K562 (cell line): ENCODE results near the gene XPC. TPM values are rescaled to one million over a fixed set of nuclear protein-coding genes. Genes with fewer than 3 reads are reported as not detected.
A peak's percentile ranks its signal among the peaks of the same experiment; 100 is the strongest.

ENCODE experiments used
- CHD1 ChIP-seq: fragments of 200-600 bp; sonication (generic); IDR thresholded peaks from one replicate; pipeline ENCODE4 v1.6.1; 2012; ENCODE audit warnings: mild to moderate bottlenecking, moderate library complexity, low read length, inconsistent platforms
- CHD2 ChIP-seq: IDR thresholded peaks from 2 replicates; pipeline ENCODE4 v1.6.1; 2011; ENCODE audit warnings: low read depth, low read length
- CSDE1 ChIP-seq, 2 experiments: fragments of 450-650 bp; IDR thresholded peaks; 2 replicates each; pipeline ENCODE4 v1.6.1; 2016; ENCODE audit warnings: mild to moderate bottlenecking in 1 of 2
- CTBP1 ChIP-seq: fragments of 450-650 bp; IDR thresholded peaks from 2 replicates; pipeline ENCODE4 v1.6.1; 2016; ENCODE audit warnings: borderline replicate concordance
- DACH1 ChIP-seq: fragments of 450-650 bp; IDR thresholded peaks from 2 replicates; pipeline ENCODE4 v1.6.1; 2018; ENCODE audit not compliant: partially characterized antibody
- MIER1 ChIP-seq: fragments of 450-650 bp; IDR thresholded peaks from 2 replicates; pipeline ENCODE4 v1.6.1; 2016; ENCODE audit warnings: antibody characterized with exemption, mild to moderate bottlenecking, low read depth
- MYC ChIP-seq, 2 experiments: fragments of 250-450 bp in 1 of 2; sonication (Bioruptor Pico) in 1 of 2; IDR thresholded peaks; 2 replicates each; pipeline versions ENCODE4 v1.5.1 to v1.6.1; 2012 to 2021; ENCODE audit warnings: low read depth in 2 of 2, borderline replicate concordance in 1 of 2, improper control_type of control experiment in 1 of 2, low read length in 1 of 2, mild to moderate bottlenecking in 1 of 2, moderate library complexity in 1 of 2
- MYNN ChIP-seq, 2 experiments: sonication (generic); formaldehyde crosslinking in 1 of 2; IDR thresholded peaks; 2 replicates each; pipeline versions ENCODE4 v1.5.0 to v1.6.1; 2016 to 2020; ENCODE audit warnings: antibody characterized with exemption in 1 of 2, missing genetic modification reagents in 1 of 2
- NCOA4 ChIP-seq: fragments of 450-650 bp; IDR thresholded peaks from 2 replicates; pipeline ENCODE4 v1.6.1; 2018; ENCODE audit warnings: mild to moderate bottlenecking; ENCODE audit not compliant: partially characterized antibody
- NFE2 ChIP-seq: IDR thresholded peaks from 2 replicates; pipeline ENCODE4 v1.6.1; 2014; ENCODE audit warnings: antibody characterized with exemption, low read depth
- PTTG1 ChIP-seq: fragments of 450-650 bp; IDR thresholded peaks from 2 replicates; pipeline ENCODE4 v1.6.1; 2016; ENCODE audit warnings: low read depth, mild to moderate bottlenecking, missing genetic modification characterization, missing compliant biosample characterization
- RBM22 ChIP-seq: fragments of 200-400 bp; formaldehyde crosslinking; IDR thresholded peaks from 2 replicates; pipeline ENCODE4 v1.6.1; 2018; ENCODE audit warnings: low read length, low read depth; ENCODE audit not compliant: poor library complexity, severe bottlenecking
- SNIP1 ChIP-seq: fragments of 450-650 bp; IDR thresholded peaks from 2 replicates; pipeline ENCODE4 v1.7.1; 2017; ENCODE audit warnings: low read depth, mild to moderate bottlenecking
- TAL1 ChIP-seq: fragments of 450-650 bp; IDR thresholded peaks from 2 replicates; pipeline ENCODE4 v1.6.1; 2016; ENCODE audit warnings: mild to moderate bottlenecking
- ZNF174 ChIP-seq: fragments of 250-450 bp; sonication (Bioruptor Pico); IDR thresholded peaks from 2 replicates; pipeline ENCODE4 v1.4.0; 2020; ENCODE audit warnings: mild to moderate bottlenecking
- ZNF511 ChIP-seq: sonication (generic); formaldehyde crosslinking; IDR thresholded peaks from 2 replicates; pipeline ENCODE4 v1.8.0; 2022; ENCODE audit warnings: mild to moderate bottlenecking, missing genetic modification reagents
- polyA plus RNA-seq, 8 experiments: library from polyadenylated mRNA; depleted of rRNA in 4 of 8; stranded (reverse) in 5 of 8; unstranded in 3 of 8; fragments of >200 nt; fragmentation: Nextera tagmentation in 2 of 8; fragmentation: Illumina TruSeq in 1 of 8; extraction: Ambion mirVana in 2 of 8; extraction: Trizol in 1 of 8; gene quantifications; 2 replicates each; pipeline versions ENCODE4 v1.2.1 to v1.2.3, GENCODE V29; 2011 to 2014; ENCODE audit warnings: inconsistent platforms in 1 of 8, missing spikeins in 1 of 8
- total RNA-seq, 7 experiments: library from RNA; depleted of rRNA in 6 of 7; stranded (reverse); fragments of >200 nt in 6 of 7; fragmentation: Illumina TruSeq in 2 of 7; extraction: Trizol in 2 of 7; gene quantifications; 2 replicates each; pipeline versions ENCODE4 v1.2.1 to v1.2.3, GENCODE V29; 2011 to 2021; ENCODE audit warnings: low replicate concordance in 1 of 7
- TF ChIP-seq, protein P1 (sequence below): fragments of 250-450 bp; sonication (Bioruptor Pico); IDR thresholded peaks from 2 replicates; pipeline ENCODE4 v1.5.0; 2020; ENCODE audit warnings: mild to moderate bottlenecking, borderline replicate concordance
- TF ChIP-seq, protein P2 (sequence below): fragments of 250-450 bp; sonication (Bioruptor Pico); IDR thresholded peaks from 2 replicates; pipeline ENCODE4 v1.8.0; 2021; ENCODE audit warnings: borderline replicate concordance, mild to moderate bottlenecking, moderate library complexity; ENCODE audit not compliant: poor library complexity, severe bottlenecking
- TF ChIP-seq, protein P3 (sequence below): fragments of 250-450 bp; sonication (Bioruptor Pico); IDR thresholded peaks from 2 replicates; pipeline ENCODE4 v1.5.1; 2021; ENCODE audit warnings: mild to moderate bottlenecking

XPC gene
- total and polyA plus RNA-seq, 9 of the 15 experiments (the other 6 are each of a cell fraction or from before 2014, with no cell fraction given), result 3.8 to 54.7 (median 41.3) TPM

GRCh38 chr3:14124615-14125192, 53.7 kb downstream of the XPC start, which contains the start of the genes CHCHD4 and TMEM43 (continued):
- TF ChIP-seq, protein P1, sequence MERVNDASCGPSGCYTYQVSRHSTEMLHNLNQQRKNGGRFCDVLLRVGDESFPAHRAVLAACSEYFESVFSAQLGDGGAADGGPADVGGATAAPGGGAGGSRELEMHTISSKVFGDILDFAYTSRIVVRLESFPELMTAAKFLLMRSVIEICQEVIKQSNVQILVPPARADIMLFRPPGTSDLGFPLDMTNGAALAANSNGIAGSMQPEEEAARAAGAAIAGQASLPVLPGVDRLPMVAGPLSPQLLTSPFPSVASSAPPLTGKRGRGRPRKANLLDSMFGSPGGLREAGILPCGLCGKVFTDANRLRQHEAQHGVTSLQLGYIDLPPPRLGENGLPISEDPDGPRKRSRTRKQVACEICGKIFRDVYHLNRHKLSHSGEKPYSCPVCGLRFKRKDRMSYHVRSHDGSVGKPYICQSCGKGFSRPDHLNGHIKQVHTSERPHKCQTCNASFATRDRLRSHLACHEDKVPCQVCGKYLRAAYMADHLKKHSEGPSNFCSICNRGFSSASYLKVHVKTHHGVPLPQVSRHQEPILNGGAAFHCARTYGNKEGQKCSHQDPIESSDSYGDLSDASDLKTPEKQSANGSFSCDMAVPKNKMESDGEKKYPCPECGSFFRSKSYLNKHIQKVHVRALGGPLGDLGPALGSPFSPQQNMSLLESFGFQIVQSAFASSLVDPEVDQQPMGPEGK, result no peak
- no peak for TF ChIP-seq MIER1
- TF ChIP-seq NCOA4, result no peak
- TF ChIP-seq, protein P2, sequence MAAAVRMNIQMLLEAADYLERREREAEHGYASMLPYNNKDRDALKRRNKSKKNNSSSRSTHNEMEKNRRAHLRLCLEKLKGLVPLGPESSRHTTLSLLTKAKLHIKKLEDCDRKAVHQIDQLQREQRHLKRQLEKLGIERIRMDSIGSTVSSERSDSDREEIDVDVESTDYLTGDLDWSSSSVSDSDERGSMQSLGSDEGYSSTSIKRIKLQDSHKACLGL (CRISPR knock-in tag), result peak; percentile 17
- peak; percentile 63 for TF ChIP-seq CTBP1
- no peak for TF ChIP-seq TAL1
- TF ChIP-seq, protein P3, sequence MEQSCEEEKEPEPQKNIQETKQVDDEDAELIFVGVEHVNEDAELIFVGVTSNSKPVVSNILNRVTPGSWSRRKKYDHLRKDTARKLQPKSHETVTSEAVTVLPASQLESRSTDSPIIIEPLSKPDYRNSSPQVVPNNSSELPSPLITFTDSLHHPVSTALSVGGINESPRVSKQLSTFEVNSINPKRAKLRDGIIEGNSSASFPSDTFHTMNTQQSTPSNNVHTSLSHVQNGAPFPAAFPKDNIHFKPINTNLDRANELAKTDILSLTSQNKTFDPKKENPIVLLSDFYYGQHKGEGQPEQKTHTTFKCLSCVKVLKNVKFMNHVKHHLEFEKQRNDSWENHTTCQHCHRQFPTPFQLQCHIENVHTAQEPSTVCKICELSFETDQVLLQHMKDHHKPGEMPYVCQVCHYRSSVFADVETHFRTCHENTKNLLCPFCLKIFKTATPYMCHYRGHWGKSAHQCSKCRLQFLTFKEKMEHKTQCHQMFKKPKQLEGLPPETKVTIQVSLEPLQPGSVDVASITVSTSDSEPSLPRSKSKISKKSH (CRISPR knock-in tag), result no peak
- TF ChIP-seq MYC (IDR thresholded peaks at IDR 0.05; ENCODE audit: low read depth, low read length), result no peak
- TF ChIP-seq MYC (CRISPR knock-in tag; IDR thresholded peaks at IDR 0.05; ENCODE audit: borderline replicate concordance, low read depth), result no peak
- peak; percentile 71 for TF ChIP-seq CHD2
- TF ChIP-seq RBM22, result no peak
- no peak for TF ChIP-seq SNIP1
- no peak; the same call in 1 of the 2 replicates for TF ChIP-seq NFE2
- no peak for TF ChIP-seq CHD1
- TF ChIP-seq MYNN (IDR thresholded peaks at IDR 0.05), result 0 out of 2 replicates have a peak, but pooled peaks have one; percentile 9
- no peak for TF ChIP-seq MYNN (CRISPR knock-in tag; IDR thresholded peaks at IDR 0.05)
- no peak for TF ChIP-seq DACH1
- no peak for TF ChIP-seq ZNF174 (CRISPR knock-in tag)
- no peak for TF ChIP-seq PTTG1 (tag)
- TF ChIP-seq ZNF511 (CRISPR knock-in tag), result no peak; the same call in 1 of the 2 replicates
- no peak for TF ChIP-seq CSDE1 (IDR thresholded peaks at IDR 0.05)
